AG04450 (cell line): Measurements from ENCODE around the gene MAP2K4. TPM values are rescaled to one million over a fixed set of nuclear protein-coding genes. Genes with fewer than 3 reads are reported as not detected.

Source experiments
- CTCF ChIA-PET: fragments of 300-600, 350-600 bp; formaldehyde crosslinking; extraction: SDS; loops from one replicate; lab custom pipeline; 2022; ENCODE audit warnings: antibody characterized with exemption, inconsistent platforms; lab: Charles Lee
- POLR2A ChIA-PET: fragments of 350-600 bp; formaldehyde crosslinking; extraction: SDS; loops from one replicate; lab custom pipeline; 2021; ENCODE audit warnings: antibody characterized with exemption, inconsistent platforms; lab: Yijun Ruan, JAX
- DNase-seq: peaks from one replicate; pipeline ENCODE4 v3.0.0-alpha.2; 2011; ENCODE audit warnings: low read depth, low spot score
- H3K27ac ChIP-seq: one replicate; pipeline ENCODE4 v1.5.1; 2012; ENCODE audit warnings: low read depth, low read length, control low read depth
- H3K27me3 ChIP-seq: one replicate; pipeline ENCODE4 v1.6.0; 2012; ENCODE audit warnings: low read length; ENCODE audit not compliant: control insufficient read depth, insufficient read depth
- H3K4me3 ChIP-seq: 2 replicates; pipeline ENCODE4 v1.5.1; 2011; ENCODE audit warnings: mild to moderate bottlenecking, low read depth, low read length, control low read depth
- H3K9me3 ChIP-seq: 2 replicates; pipeline ENCODE4 v1.5.1; 2012; ENCODE audit warnings: low read length; ENCODE audit not compliant: control insufficient read depth, insufficient read depth
- CTCF ChIP-seq: IDR thresholded peaks from 2 replicates; pipeline ENCODE4 v1.5.1; 2011; ENCODE audit warnings: low read depth, low read length, control low read depth, inconsistent platforms
- polyA plus RNA-seq: library from polyadenylated mRNA; depleted of rRNA; stranded (reverse); fragments of >200 nt; gene quantifications from 2 replicates; pipeline ENCODE4 v1.2.3, GENCODE V29; 2011

The MAP2K4 gene
- polyA plus RNA-seq, 1 experiment, result 32.9 TPM

GRCh38 chr17:12041312-12041711 lies 20.6 kb downstream of the MAP2K4 start:
- ChIA-PET CTCF (interaction anchor here (0.9 kb wide), 1 partner anchor 14 kb away, joined by 3 read pairs; no protein-coding TSS in a partner anchor), POLR2A (no interaction called here)
- TF ChIP-seq CTCF, result no peak
- no peaks in the 10 kb centered on the region for H3K27me3 ChIP-seq
- H3K27ac ChIP-seq, result no peak overlapping the region
- H3K4me3 ChIP-seq, result no peak overlapping the region
- DNase-seq, result peak; percentile 27
- H3K9me3 ChIP-seq, result no peaks in the 10 kb centered on the region

- no peak for TF ChIP-seq CTCF
- H3K9me3 ChIP-seq, result no peaks in the 10 kb centered on the region
- no peak for DNase-seq
- H3K27me3 ChIP-seq, result no peaks in the 10 kb centered on the region
- H3K4me3 ChIP-seq, result no peak overlapping the region
- ChIA-PET POLR2A (no interaction called here), CTCF (no interaction called here)
- no peak overlapping the region for H3K27ac ChIP-seq
Measured at GRCh38 chr17:12043702-12044101, 23.0 kb downstream of the MAP2K4 start.

- no peak for DNase-seq
- Histone ChIP-seq H3K27ac (no peak overlapping the region), H3K9me3 (no peaks in the 10 kb centered on the region), H3K27me3 (no peaks in the 10 kb centered on the region), H3K4me3 (no peak overlapping the region)
- CTCF ChIA-PET, result no interaction called here
- POLR2A ChIA-PET, result interaction anchor here (1.9 kb wide), 1 partner anchor 49 kb away, joined by 5 read pairs; the partner anchor contains the start of gene ZNF18
- TF ChIP-seq CTCF, result no peak
Measured at GRCh38 chr17:12046786-12047185, 26.1 kb downstream of the MAP2K4 start.

- H3K27ac ChIP-seq, result no peak overlapping the region
- H3K4me3 ChIP-seq, result no peak overlapping the region
- DNase-seq, result no peak
- H3K9me3 ChIP-seq, result no peaks in the 10 kb centered on the region
- no peaks in the 10 kb centered on the region for H3K27me3 ChIP-seq
- POLR2A ChIA-PET, result no interaction called here
- TF ChIP-seq CTCF, result no peak
- CTCF ChIA-PET, result no interaction called here
Measured at GRCh38 chr17:12047681-12048376, 27.2 kb downstream of the MAP2K4 start.

GRCh38 chr17:12048843-12049473 lies 28.3 kb downstream of the MAP2K4 start:
- no peak overlapping the region for H3K27ac ChIP-seq
- ChIA-PET POLR2A (no interaction called here), CTCF (interaction anchor here (0.6 kb wide), 1 partner anchor 525 kb away, joined by 3 read pairs; no protein-coding TSS in a partner anchor)
- H3K4me3 ChIP-seq, result no peak overlapping the region
- H3K27me3 ChIP-seq, result no peaks in the 10 kb centered on the region
- H3K9me3 ChIP-seq, result no peaks in the 10 kb centered on the region
- TF ChIP-seq CTCF, result no peak
- DNase-seq, result no peak
